HCT116 (cell line): Measurements from ENCODE around the gene STK32C. TPM values are rescaled to one million over a fixed set of nuclear protein-coding genes. Genes with fewer than 3 reads are reported as not detected.

Source experiments
- ATAC-seq: fragments of 200-7000 bp; cut with Tn5 transposase; 2 replicates; pipeline ENCODE4 v1.9.1; 2020; ENCODE audit warnings: mild to moderate bottlenecking, moderate library complexity
- BruUV-seq: library from RNA; stranded (reverse); fragments of 400-500 nt; replicated peaks from 2 replicates; lab custom pipeline; 2021; lab: Mats Ljungman, UMichigan
- CTCF ChIA-PET: fragments of 300-600 bp; sonication (Branson Sonifier 250); formaldehyde crosslinking; loops from one replicate; lab custom pipeline; 2021; ENCODE audit warnings: antibody characterized with exemption; lab: Charles Lee
- POLR2A ChIA-PET: fragments of 300-600, 350-600 bp; sonication (Branson Sonifier 250); formaldehyde crosslinking; loops from one replicate; lab custom pipeline; 2021; ENCODE audit warnings: antibody characterized with exemption; lab: Charles Lee
- RAD21 ChIA-PET, 2 experiments: fragments of 300-600 bp; sonication (Branson Sonifier 250); formaldehyde crosslinking; loops; one replicate each; lab custom pipeline; 2023; ENCODE audit warnings: low total read pairs in 2 of 2; ENCODE audit not compliant: uncharacterized antibody in 2 of 2, unreplicated experiment in 2 of 2, low non-redundant PET in 1 of 2; lab: Charles Lee
- DNase-seq: peaks from one replicate; pipeline ENCODE4 v3.0.0-alpha.2; 2010; ENCODE audit warnings: low read depth, low spot score
- H2AFZ ChIP-seq: fragments of 200-600 bp; shearing (Covaris generic), sonication (generic); 2 replicates; pipeline ENCODE4 v1.6.1; 2017; ENCODE audit warnings: low read depth, mixed run types, mixed read lengths, antibody characterized with exemption, low read length; ENCODE audit not compliant: poor library complexity, severe bottlenecking
- H3K27ac ChIP-seq: 2 replicates; pipeline ENCODE4 v1.5.1; 2012; ENCODE audit warnings: low read depth, low read length
- H3K27me3 ChIP-seq: fragments of 200-600 bp; sonication (generic); 2 replicates; pipeline ENCODE4 v1.6.1; 2016; ENCODE audit warnings: mixed run types, low read length, mixed read lengths; ENCODE audit not compliant: insufficient read depth
- H3K36me3 ChIP-seq, 2 experiments: fragments of 200-500 bp in 1 of 2; fragments of 200-600 bp in 1 of 2; sonication (Bioruptor generic) in 1 of 2; sonication (generic) in 1 of 2; 2 replicates each; pipeline versions ENCODE4 v1.5.1 to v1.6.1; 2014 to 2016; ENCODE audit warnings: low read length in 2 of 2, inconsistent platforms in 1 of 2, mixed read lengths in 1 of 2, mixed run types in 1 of 2; ENCODE audit not compliant: insufficient read depth in 2 of 2, control insufficient read depth in 1 of 2
- H3K4me1 ChIP-seq, 2 experiments: fragments of 200-600 bp in 1 of 2; sonication (generic) in 1 of 2; 2 replicates each; pipeline versions ENCODE4 v1.5.1 to v1.6.1; 2012 to 2017; ENCODE audit warnings: low read length in 2 of 2, inconsistent platforms in 1 of 2, mild to moderate bottlenecking in 1 of 2, mixed read lengths in 1 of 2, mixed run types in 1 of 2, moderate library complexity in 1 of 2; ENCODE audit not compliant: insufficient read depth in 2 of 2, control insufficient read depth in 1 of 2
- H3K4me2 ChIP-seq: fragments of 200-600 bp; sonication (generic); 2 replicates; pipeline ENCODE4 v1.6.1; 2017; ENCODE audit warnings: mixed run types, low read length, mixed read lengths
- H3K4me3 ChIP-seq, 2 experiments: fragments of 200-600 bp in 1 of 2; sonication (generic) in 1 of 2; replicated peaks in 1 of 2; 2 replicates each; pipeline ENCODE4 v1.5.1; 2011 to 2016; ENCODE audit warnings: low read length in 2 of 2, control low read depth in 1 of 2, low read depth in 1 of 2, mild to moderate bottlenecking in 1 of 2, mixed read lengths in 1 of 2, mixed run types in 1 of 2
- H3K79me2 ChIP-seq: fragments of 200-600 bp; sonication (generic); 2 replicates; pipeline ENCODE4 v1.6.1; 2017; ENCODE audit warnings: mild to moderate bottlenecking, mixed run types, low read length, moderate library complexity, mixed read lengths; ENCODE audit not compliant: insufficient read depth
- H3K9ac ChIP-seq: fragments of 200-600 bp; sonication (generic); 2 replicates; pipeline ENCODE4 v1.6.1; 2016; ENCODE audit warnings: low read length, mixed read lengths
- H3K9me2 ChIP-seq: fragments of 200-600 bp; sonication (generic), shearing (Covaris generic); 2 replicates; pipeline ENCODE4 v1.6.1; 2017; ENCODE audit warnings: mixed run types, mild to moderate bottlenecking, moderate library complexity; ENCODE audit not compliant: insufficient read depth
- H3K9me3 ChIP-seq, 2 experiments: fragments of 200-500 bp in 1 of 2; fragments of 200-600 bp in 1 of 2; sonication (Bioruptor generic) in 1 of 2; sonication (generic) in 1 of 2; 2 replicates each; pipeline ENCODE4 v1.6.1; 2014 to 2017; ENCODE audit warnings: low read length in 2 of 2, mixed read lengths in 2 of 2, inconsistent platforms in 1 of 2, low read depth in 1 of 2, mild to moderate bottlenecking in 1 of 2, mixed run types in 1 of 2, moderate library complexity in 1 of 2; ENCODE audit not compliant: control insufficient read depth in 1 of 2, insufficient read depth in 1 of 2
- H4K20me1 ChIP-seq: fragments of 200-600 bp; sonication (generic), shearing (Covaris generic); 2 replicates; pipeline ENCODE4 v1.6.1; 2017; ENCODE audit warnings: mixed run types, mild to moderate bottlenecking, moderate library complexity; ENCODE audit not compliant: insufficient read depth
- CBX3 ChIP-seq: IDR thresholded peaks from 2 replicates; pipeline ENCODE4 v1.6.1; 2012; ENCODE audit warnings: low read depth
- ELF1 ChIP-seq: IDR thresholded peaks from 2 replicates; pipeline ENCODE4 v1.6.1; 2012; ENCODE audit warnings: low read depth, borderline replicate concordance
- EZH2phosphoT487 ChIP-seq: fragments of 200-600 bp; IDR thresholded peaks from 2 replicates; pipeline ENCODE4 v1.6.1; 2018; ENCODE audit warnings: antibody characterized with exemption, borderline replicate concordance
- FOSL1 ChIP-seq: IDR thresholded peaks from 2 replicates; pipeline ENCODE4 v1.6.1; 2012; ENCODE audit warnings: low read depth
- JUND ChIP-seq: IDR thresholded peaks from 2 replicates; pipeline ENCODE4 v1.6.1; 2012
- POLR2A ChIP-seq: IDR thresholded peaks from 2 replicates; pipeline ENCODE4 v1.7.0; 2011; ENCODE audit warnings: borderline replicate concordance; ENCODE audit not compliant: insufficient read depth, insufficient read length; ENCODE audit errors: extremely low read depth
- POLR2AphosphoS5 ChIP-seq: IDR thresholded peaks from 2 replicates; pipeline ENCODE4 v1.6.1; 2011; ENCODE audit warnings: mild to moderate bottlenecking, low read depth, low read length, moderate library complexity
- RAD21 ChIP-seq: IDR thresholded peaks from 2 replicates; pipeline ENCODE4 v1.6.1; 2012; ENCODE audit warnings: low read depth, mild to moderate bottlenecking
- SIN3A ChIP-seq: IDR thresholded peaks from 2 replicates; pipeline ENCODE4 v1.6.1; 2012; ENCODE audit warnings: low read depth
- SP1 ChIP-seq: IDR thresholded peaks from 2 replicates; pipeline ENCODE4 v1.6.1; 2012; ENCODE audit warnings: low read depth
- YY1 ChIP-seq: IDR thresholded peaks from 2 replicates; pipeline ENCODE4 v1.6.1; 2011; ENCODE audit warnings: low read length, low read depth, moderate library complexity, mild to moderate bottlenecking; ENCODE audit not compliant: insufficient replicate concordance; ENCODE audit errors: extremely low read depth
- ZNF274 ChIP-seq: fragments of 200-500 bp; sonication (Bioruptor generic); IDR thresholded peaks from 2 replicates; pipeline ENCODE4 v1.6.1; 2014; ENCODE audit warnings: mild to moderate bottlenecking, low read depth, low read length, inconsistent platforms
- intact Hi-C: fragments of 100-400 bp; cut with micrococcal nuclease; formaldehyde crosslinking; loops from 2 replicates; pipeline ENCODE4 v1.10.0; 2022
- total RNA-seq: library from RNA; stranded (reverse); gene quantifications from one replicate; pipeline ENCODE4 v1.2.1, GENCODE V29; 2021; ENCODE audit not compliant: unreplicated experiment
- TF ChIP-seq, protein P1 (sequence below): IDR thresholded peaks from 2 replicates; pipeline ENCODE4 v1.6.1; 2012
- TF ChIP-seq, protein P2 (sequence below): IDR thresholded peaks from 2 replicates; pipeline ENCODE4 v1.6.1; 2012; ENCODE audit warnings: low read depth
- TF ChIP-seq, protein P3 (sequence below): IDR thresholded peaks from 2 replicates; pipeline ENCODE4 v1.6.1; 2012

Gene STK32C
- total RNA-seq, 1 experiment from 2014 or later: 29.7 TPM

DNA sequence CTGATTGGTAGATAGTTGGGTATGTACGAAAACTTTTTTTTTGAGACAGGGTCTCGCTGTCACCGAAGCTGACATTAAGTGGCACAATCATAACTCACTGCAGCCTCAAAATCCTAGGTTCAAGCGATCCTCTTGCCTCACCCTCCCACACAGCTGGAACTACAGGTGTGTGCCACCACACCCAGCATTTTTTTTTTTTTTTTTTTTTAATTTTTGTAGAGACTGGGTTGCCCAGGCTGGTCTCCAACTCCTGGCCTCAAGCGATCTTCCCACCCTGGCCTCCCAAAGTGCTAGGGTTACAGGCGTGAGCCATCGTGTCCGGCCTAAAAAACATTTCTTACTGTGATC, 22.7 kb upstream of the STK32C start:
- Histone ChIP-seq H2AFZ (no peak overlapping the region), H3K27me3 (no peaks in the 10 kb centered on the region), H3K79me2 (peaks cover 33% of the 10 kb centered on the region), H3K4me1 (peaks cover 8 to 23% of the 10 kb centered on the region in 2 experiments; a peak in 2 of 4 replicates), H3K9me2 (no peaks in the 10 kb centered on the region), H3K4me3 (peak overlapping the region; percentile 76 to 78), H4K20me1 (no peaks in the 10 kb centered on the region), H3K4me2 (peak overlapping the region; percentile 84), H3K27ac (peak overlapping the region; percentile 85), H3K9me3 (no peaks in the 10 kb centered on the region), H3K9ac (peak overlapping the region; percentile 79), H3K36me3 (no peaks in the 10 kb centered on the region)
- ATAC-seq (no peak), DNase-seq (no peak)
- TF ChIP-seq JUND (no peak), ELF1 (no peak), CBX3 (no peak), FOSL1 (no peak), SP1 (no peak), POLR2A (no peak)
- no TSS peak for BruUV-seq
- RAD21 ChIA-PET: interaction anchor here in 1 of 2 experiments (1.0 kb wide), 1 partner anchor 23 kb away, joined by 6 read pairs; the partner anchor contains the start of gene STK32C
- POLR2A ChIA-PET: no interaction called here
- intact Hi-C loops: no loop called here
- CTCF ChIA-PET: interaction anchor here (0.7 kb wide), 1 partner anchor 13 kb away, joined by 3 read pairs; no protein-coding TSS in a partner anchor

DNA sequence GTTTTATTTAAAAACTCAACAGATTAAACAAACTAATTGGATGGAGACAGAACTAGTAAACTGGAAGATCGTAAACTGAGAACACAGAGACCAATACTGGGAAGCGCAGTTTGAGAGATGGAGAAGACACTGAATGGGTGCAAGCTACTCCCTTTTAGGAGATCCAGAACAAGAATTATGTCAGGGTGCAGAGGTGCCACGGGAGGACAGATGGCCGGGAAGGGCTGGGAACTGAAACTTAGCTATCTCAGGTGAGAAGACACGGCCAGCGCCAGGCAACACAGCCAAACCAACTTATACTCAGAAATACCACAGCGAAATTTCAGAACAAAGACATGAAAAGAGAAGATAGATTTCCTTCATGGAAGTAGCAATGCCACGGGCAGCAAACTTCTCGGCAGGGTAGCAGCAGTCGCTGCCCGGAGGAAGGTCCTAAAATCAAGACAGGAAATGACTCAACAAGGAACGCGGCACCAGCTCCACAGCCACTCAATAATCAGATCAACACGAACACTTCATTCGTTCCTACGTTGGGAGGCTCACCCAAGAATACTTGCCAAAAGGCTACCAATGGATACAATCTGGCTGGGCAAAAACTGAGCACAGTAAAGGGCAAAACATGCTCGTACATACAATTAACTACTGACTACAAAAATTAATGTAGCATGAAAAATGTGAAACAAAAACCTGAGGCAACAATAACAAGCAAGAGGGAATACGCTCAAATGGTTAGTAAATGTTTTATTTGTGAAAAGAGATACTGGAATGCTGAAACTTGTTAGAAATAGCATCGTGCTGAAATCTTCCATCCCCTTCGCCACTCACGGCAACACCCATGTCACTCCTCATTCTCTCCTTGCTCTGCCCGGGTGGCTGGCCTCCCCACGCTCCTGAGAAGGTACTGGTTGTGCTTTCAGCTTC, 22.1 kb upstream of the STK32C start:
- POLR2A ChIA-PET: no interaction called here
- Histone ChIP-seq H2AFZ (no peak overlapping the region), H3K9ac (peak overlapping the region; percentile 79), H3K9me3 (no peaks in the 10 kb centered on the region), H3K9me2 (no peaks in the 10 kb centered on the region), H3K79me2 (peaks cover 33% of the 10 kb centered on the region), H3K27ac (peak overlapping the region; percentile 85), H4K20me1 (no peaks in the 10 kb centered on the region), H3K4me2 (peak overlapping the region; percentile 84), H3K36me3 (no peaks in the 10 kb centered on the region), H3K4me3 (peak overlapping the region; percentile 76 to 78), H3K4me1 (peaks cover 8 to 23% of the 10 kb centered on the region in 2 experiments; a peak in 2 of 4 replicates), H3K27me3 (no peaks in the 10 kb centered on the region)
- intact Hi-C loops: no loop called here
- ATAC-seq (no peak), DNase-seq (no peak)
- TF ChIP-seq, protein P1, sequence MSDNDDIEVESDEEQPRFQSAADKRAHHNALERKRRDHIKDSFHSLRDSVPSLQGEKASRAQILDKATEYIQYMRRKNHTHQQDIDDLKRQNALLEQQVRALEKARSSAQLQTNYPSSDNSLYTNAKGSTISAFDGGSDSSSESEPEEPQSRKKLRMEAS: peak; percentile 63
- TF ChIP-seq RAD21: no peak
- TF ChIP-seq ELF1: no peak
- peak; percentile 74 for TF ChIP-seq JUND
- peak; percentile 35; the same call in 1 of the 2 replicates for TF ChIP-seq SIN3A
- peak; percentile 63 for TF ChIP-seq FOSL1
- no peak for TF ChIP-seq ZNF274
- TF ChIP-seq EZH2phosphoT487: no peak
- no peak for TF ChIP-seq YY1
- TF ChIP-seq, protein P2, sequence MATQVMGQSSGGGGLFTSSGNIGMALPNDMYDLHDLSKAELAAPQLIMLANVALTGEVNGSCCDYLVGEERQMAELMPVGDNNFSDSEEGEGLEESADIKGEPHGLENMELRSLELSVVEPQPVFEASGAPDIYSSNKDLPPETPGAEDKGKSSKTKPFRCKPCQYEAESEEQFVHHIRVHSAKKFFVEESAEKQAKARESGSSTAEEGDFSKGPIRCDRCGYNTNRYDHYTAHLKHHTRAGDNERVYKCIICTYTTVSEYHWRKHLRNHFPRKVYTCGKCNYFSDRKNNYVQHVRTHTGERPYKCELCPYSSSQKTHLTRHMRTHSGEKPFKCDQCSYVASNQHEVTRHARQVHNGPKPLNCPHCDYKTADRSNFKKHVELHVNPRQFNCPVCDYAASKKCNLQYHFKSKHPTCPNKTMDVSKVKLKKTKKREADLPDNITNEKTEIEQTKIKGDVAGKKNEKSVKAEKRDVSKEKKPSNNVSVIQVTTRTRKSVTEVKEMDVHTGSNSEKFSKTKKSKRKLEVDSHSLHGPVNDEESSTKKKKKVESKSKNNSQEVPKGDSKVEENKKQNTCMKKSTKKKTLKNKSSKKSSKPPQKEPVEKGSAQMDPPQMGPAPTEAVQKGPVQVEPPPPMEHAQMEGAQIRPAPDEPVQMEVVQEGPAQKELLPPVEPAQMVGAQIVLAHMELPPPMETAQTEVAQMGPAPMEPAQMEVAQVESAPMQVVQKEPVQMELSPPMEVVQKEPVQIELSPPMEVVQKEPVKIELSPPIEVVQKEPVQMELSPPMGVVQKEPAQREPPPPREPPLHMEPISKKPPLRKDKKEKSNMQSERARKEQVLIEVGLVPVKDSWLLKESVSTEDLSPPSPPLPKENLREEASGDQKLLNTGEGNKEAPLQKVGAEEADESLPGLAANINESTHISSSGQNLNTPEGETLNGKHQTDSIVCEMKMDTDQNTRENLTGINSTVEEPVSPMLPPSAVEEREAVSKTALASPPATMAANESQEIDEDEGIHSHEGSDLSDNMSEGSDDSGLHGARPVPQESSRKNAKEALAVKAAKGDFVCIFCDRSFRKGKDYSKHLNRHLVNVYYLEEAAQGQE: no peak
- TF ChIP-seq, protein P3, sequence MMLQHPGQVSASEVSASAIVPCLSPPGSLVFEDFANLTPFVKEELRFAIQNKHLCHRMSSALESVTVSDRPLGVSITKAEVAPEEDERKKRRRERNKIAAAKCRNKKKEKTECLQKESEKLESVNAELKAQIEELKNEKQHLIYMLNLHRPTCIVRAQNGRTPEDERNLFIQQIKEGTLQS: no peak
- TF ChIP-seq POLR2AphosphoS5: peak; percentile 64
- TF ChIP-seq CBX3: no peak
- TF ChIP-seq SP1: peak; percentile 25; the same call in 1 of the 2 replicates
- CTCF ChIA-PET: no interaction called here
- RAD21 ChIA-PET: no interaction called here
- no TSS peak for BruUV-seq
